CD4-positive, alpha-beta memory T cell (primary cell): ENCODE results near the gene SIRT5. TPM values are rescaled to one million over a fixed set of nuclear protein-coding genes. Genes with fewer than 3 reads are reported as not detected.

ENCODE experiments used
- CTCF ChIA-PET: fragments of 350-600 bp; sonication (Branson Sonifier 250); formaldehyde crosslinking; loops from one replicate; lab custom pipeline; 2021; ENCODE audit warnings: inconsistent platforms; ENCODE audit not compliant: partially characterized antibody; lab: Charles Lee
- POLR2A ChIA-PET: fragments of 350-600 bp; sonication (Branson Sonifier 250); formaldehyde crosslinking; loops from one replicate; lab custom pipeline; 2021; ENCODE audit not compliant: partially characterized antibody; lab: Charles Lee
- DNase-seq, 5 donors: peaks; one replicate each; pipeline versions ENCODE4 v3.0.0 to v3.0.0-alpha.2; 2020 to 2022; ENCODE audit warnings: mixed read lengths in 1 of 5
- H3K27ac ChIP-seq: one replicate; pipeline ENCODE4 v1.7.0; 2013; ENCODE audit warnings: low read depth, low read length
- H3K27me3 ChIP-seq: 2 replicates; pipeline ENCODE4 v1.7.0; 2013; ENCODE audit warnings: mild to moderate bottlenecking, low read length, moderate library complexity; ENCODE audit not compliant: insufficient read depth
- H3K36me3 ChIP-seq: 2 replicates; pipeline ENCODE4 v1.7.0; 2013; ENCODE audit warnings: mild to moderate bottlenecking, low read length, moderate library complexity; ENCODE audit not compliant: insufficient read depth
- H3K4me1 ChIP-seq: 2 replicates; pipeline ENCODE4 v1.7.0; 2013; ENCODE audit warnings: mild to moderate bottlenecking, low read length, moderate library complexity; ENCODE audit not compliant: insufficient read depth
- H3K4me3 ChIP-seq, 2 donors: one replicate each; pipeline ENCODE4 v1.7.0; 2013; ENCODE audit warnings: low read length in 2 of 2, mild to moderate bottlenecking in 1 of 2
- H3K9me3 ChIP-seq, 2 donors: one replicate each; pipeline ENCODE4 v1.7.0; 2013; ENCODE audit warnings: low read length in 2 of 2, control low read depth in 1 of 2; ENCODE audit not compliant: control insufficient read depth in 1 of 2
- H3K27ac Mint-ChIP-seq, 7 donors: one replicate each; pipeline ENCODE4 v1.8.0; 2020 to 2021; ENCODE audit warnings: mixed read lengths in 7 of 7, mild to moderate bottlenecking in 6 of 7, inconsistent platforms in 3 of 7, moderate library complexity in 3 of 7
- H3K27me3 Mint-ChIP-seq, 2 donors: one replicate each; pipeline ENCODE4 v1.8.0; 2020 to 2021; ENCODE audit warnings: mixed read lengths in 2 of 2
- H3K36me3 Mint-ChIP-seq, 2 donors: one replicate each; pipeline ENCODE4 v1.8.0; 2020 to 2021; ENCODE audit warnings: mixed read lengths in 2 of 2, inconsistent platforms in 1 of 2, mild to moderate bottlenecking in 1 of 2
- H3K4me1 Mint-ChIP-seq, 4 donors: one replicate each; pipeline ENCODE4 v1.8.0; 2020 to 2021; ENCODE audit warnings: mixed read lengths in 4 of 4, mild to moderate bottlenecking in 1 of 4
- H3K4me3 Mint-ChIP-seq, 8 donors: one replicate each; pipeline ENCODE4 v1.8.0; 2020 to 2021; ENCODE audit warnings: mixed read lengths in 8 of 8, mild to moderate bottlenecking in 7 of 8, moderate library complexity in 6 of 8, inconsistent platforms in 3 of 8
- H3K9me3 Mint-ChIP-seq, 8 donors: one replicate each; pipeline ENCODE4 v1.8.0; 2020 to 2021; ENCODE audit warnings: mixed read lengths in 8 of 8, mild to moderate bottlenecking in 5 of 8, inconsistent platforms in 3 of 8, moderate library complexity in 1 of 8
- intact Hi-C: fragments of 100-400 bp; cut with micrococcal nuclease; formaldehyde crosslinking; loops from one replicate; pipeline ENCODE4 v1.15.1; 2023
- polyA plus RNA-seq, 2 donors: library from polyadenylated mRNA; unstranded; fragments of 300-500 nt; fragmentation: Illumina TruSeq; gene quantifications; one replicate each; pipeline ENCODE4 v1.2.3, GENCODE V29; 2021
- total RNA-seq, 2 experiments: library from RNA; stranded (reverse); gene quantifications; one replicate each; pipeline ENCODE4 v1.2.3, GENCODE V29; 2021

The SIRT5 gene
- total and polyA plus RNA-seq, 4 experiments from 2014 or later: 13.2 to 20.6 (median 17.9) TPM

DNA sequence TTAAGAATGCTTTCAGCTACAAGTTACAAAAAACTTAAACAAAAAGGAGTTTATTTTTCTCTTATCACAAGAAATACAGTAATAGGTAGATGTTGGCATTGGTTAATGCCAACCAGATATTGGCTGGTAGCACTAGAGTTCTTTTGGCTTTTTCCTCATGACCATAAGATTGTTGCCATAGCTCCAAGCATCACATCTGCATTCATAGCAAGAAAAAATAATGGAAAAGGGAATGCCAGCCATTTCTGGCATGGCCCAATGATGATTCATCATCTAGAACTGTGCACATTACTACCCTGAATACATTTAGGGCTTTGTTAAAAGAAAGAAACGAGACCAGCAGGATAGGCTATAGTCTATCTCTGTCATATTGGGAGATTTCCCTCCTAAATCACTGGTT lies 20.8 kb upstream of the SIRT5 start:
- intact Hi-C loops: no loop called here
- POLR2A ChIA-PET: no interaction called here
- Mint-ChIP-seq H3K36me3 (no peaks in the 10 kb centered on the region), H3K27ac (no peak overlapping the region), H3K4me3 (no peak overlapping the region), H3K27me3 (peaks cover 1 to 3% of the 10 kb centered on the region in 2 donors), H3K9me3 (peaks cover 0 to 2% (median 0%) of the 10 kb centered on the region in 8 donors), H3K4me1 (no peaks in the 10 kb centered on the region)
- Histone ChIP-seq H3K27ac (no peak overlapping the region), H3K9me3 (no peaks in the 10 kb centered on the region), H3K4me1 (no peaks in the 10 kb centered on the region), H3K36me3 (no peaks in the 10 kb centered on the region), H3K4me3 (no peak overlapping the region), H3K27me3 (no peaks in the 10 kb centered on the region)
- DNase-seq: no peak
- CTCF ChIA-PET: interaction anchor here (1.1 kb wide), 1 partner anchor 20 kb away, joined by 4 read pairs; the partner anchor contains the start of gene SIRT5

- H3K27me3 Mint-ChIP-seq: no peaks in the 10 kb centered on the region
- no peaks in the 10 kb centered on the region for H3K36me3 Mint-ChIP-seq
- intact Hi-C loops: no loop called here
- H3K4me3 Mint-ChIP-seq: no peak overlapping the region
- no peaks in the 10 kb centered on the region for H3K4me1 Mint-ChIP-seq
- H3K36me3 ChIP-seq: no peaks in the 10 kb centered on the region
- H3K9me3 ChIP-seq: no peaks in the 10 kb centered on the region
- CTCF ChIA-PET: interaction anchor here (1.4 kb wide), 1 partner anchor 21 kb away, joined by 5 read pairs; no protein-coding TSS in a partner anchor
- H3K4me3 ChIP-seq: no peak overlapping the region
- H3K27ac ChIP-seq: no peak overlapping the region
- no peaks in the 10 kb centered on the region for H3K4me1 ChIP-seq
- no peaks in the 10 kb centered on the region for H3K27me3 ChIP-seq
- POLR2A ChIA-PET: no interaction called here
- DNase-seq: no peak
- peaks cover 0 to 2% (median 0%) of the 10 kb centered on the region in 8 donors for H3K9me3 Mint-ChIP-seq
- H3K27ac Mint-ChIP-seq: no peak overlapping the region
These were observed 19.5 kb upstream of the SIRT5 start for GRCh38 chr6:13554929-13555333.

DNA sequence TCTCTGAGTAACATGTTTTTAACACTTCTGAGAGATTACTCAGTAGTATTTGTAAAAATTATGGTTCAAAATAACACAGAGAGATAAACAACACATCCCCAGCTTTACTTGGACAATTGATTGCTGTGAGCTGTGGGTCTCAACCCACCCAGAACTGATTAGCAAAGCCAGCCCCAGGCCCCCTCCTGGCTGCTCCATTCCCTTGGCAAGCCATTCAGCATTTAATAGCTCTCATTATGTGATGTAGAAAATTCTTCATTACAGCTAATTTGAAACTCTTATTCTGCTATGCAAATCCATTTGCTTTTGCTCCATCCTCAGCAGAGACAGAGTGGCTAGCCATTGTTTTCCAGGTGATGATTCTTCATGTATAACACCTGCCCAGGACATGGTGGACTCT lies 16.6 kb upstream of the SIRT5 start:
- POLR2A ChIA-PET: interaction anchor here (1.1 kb wide), 1 partner anchor 16 kb away, joined by 4 read pairs; the partner anchor contains the start of gene SIRT5
- no peaks in the 10 kb centered on the region for H3K27me3 Mint-ChIP-seq
- H3K36me3 Mint-ChIP-seq: no peaks in the 10 kb centered on the region
- peaks cover 0 to 1% (median 0%) of the 10 kb centered on the region in 8 donors for H3K9me3 Mint-ChIP-seq
- intact Hi-C loops: no loop called here
- Histone ChIP-seq H3K27me3 (no peaks in the 10 kb centered on the region), H3K36me3 (no peaks in the 10 kb centered on the region), H3K9me3 (no peaks in the 10 kb centered on the region), H3K4me1 (no peaks in the 10 kb centered on the region), H3K4me3 (no peak overlapping the region), H3K27ac (no peak overlapping the region)
- DNase-seq: no peak
- no peak overlapping the region for H3K4me3 Mint-ChIP-seq
- H3K27ac Mint-ChIP-seq: no peak overlapping the region
- CTCF ChIA-PET: no interaction called here
- H3K4me1 Mint-ChIP-seq: no peaks in the 10 kb centered on the region

- no peak overlapping the region for H3K27ac ChIP-seq
- no peaks in the 10 kb centered on the region for H3K36me3 ChIP-seq
- H3K9me3 ChIP-seq: no peaks in the 10 kb centered on the region
- Mint-ChIP-seq H3K36me3 (no peaks in the 10 kb centered on the region), H3K4me1 (no peaks in the 10 kb centered on the region), H3K4me3 (no peak overlapping the region), H3K9me3 (no peaks in the 10 kb centered on the region), H3K27ac (no peak overlapping the region), H3K27me3 (no peaks in the 10 kb centered on the region)
- no peaks in the 10 kb centered on the region for H3K27me3 ChIP-seq
- POLR2A ChIA-PET: interaction anchor here (1.1 kb wide), 1 partner anchor 16 kb away, joined by 4 read pairs; the partner anchor contains the start of gene SIRT5
- CTCF ChIA-PET: interaction anchor here (1.1 to 6.3 kb wide), 2 partner anchors 15 to 16 kb away, joined by 3 to 49 read pairs; partner anchors contain the start of gene SIRT5
- DNase-seq: no peak
- H3K4me3 ChIP-seq: no peak overlapping the region
- intact Hi-C loops: no loop called here
- no peaks in the 10 kb centered on the region for H3K4me1 ChIP-seq
These were observed 15.7 kb upstream of the SIRT5 start for GRCh38 chr6:13558718-13559117.

GRCh38 chr6:13559251-13559650 lies 15.2 kb upstream of the SIRT5 start:
- CTCF ChIA-PET: interaction anchor here (1.1 to 6.3 kb wide), 2 partner anchors 14 to 17 kb away, joined by 3 to 49 read pairs; partner anchors contain the start of gene SIRT5
- DNase-seq: no peak
- H3K27me3 Mint-ChIP-seq: no peaks in the 10 kb centered on the region

DNA sequence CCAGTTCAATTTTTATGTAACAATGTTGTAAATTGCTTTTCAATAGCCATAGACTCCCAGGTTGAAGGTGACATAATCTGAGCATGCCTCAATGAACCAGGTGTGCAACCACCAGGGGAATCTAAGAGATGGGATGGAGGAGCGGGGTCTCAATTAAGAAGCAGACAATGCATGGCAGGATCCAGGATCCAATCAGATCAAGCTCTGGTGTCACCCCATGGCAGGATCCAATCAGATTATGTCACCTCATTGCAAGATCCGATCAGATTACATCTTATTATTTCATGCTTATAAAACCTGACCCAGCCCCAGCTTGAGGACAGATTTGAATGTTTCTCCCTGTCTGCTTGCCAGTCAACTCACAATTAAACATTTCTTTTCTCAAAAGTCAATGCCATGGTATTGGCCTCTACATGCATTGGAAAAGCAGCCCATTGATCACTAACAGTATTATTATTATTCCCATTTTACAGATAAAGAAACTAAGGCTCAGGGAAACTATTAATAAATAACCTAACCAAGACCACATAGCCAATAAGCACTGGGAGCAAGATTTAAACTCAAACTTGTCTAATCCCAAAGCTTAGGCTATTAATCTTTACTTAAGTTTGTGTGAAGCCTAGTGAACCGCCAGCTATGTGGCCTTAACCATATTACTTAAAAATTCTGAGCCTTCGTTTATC lies 14.3 kb upstream of the SIRT5 start:
- Mint-ChIP-seq H3K27me3 (no peaks in the 10 kb centered on the region), H3K9me3 (no peaks in the 10 kb centered on the region), H3K36me3 (no peaks in the 10 kb centered on the region), H3K4me1 (no peaks in the 10 kb centered on the region), H3K4me3 (no peak overlapping the region), H3K27ac (no peak overlapping the region)
- Histone ChIP-seq H3K9me3 (no peaks in the 10 kb centered on the region), H3K4me1 (no peaks in the 10 kb centered on the region), H3K27me3 (no peaks in the 10 kb centered on the region), H3K36me3 (no peaks in the 10 kb centered on the region), H3K27ac (no peak overlapping the region), H3K4me3 (no peak overlapping the region)
- ChIA-PET POLR2A (interaction anchor here (0.9 kb wide), 1 partner anchor 38 kb away, joined by 3 read pairs; no protein-coding TSS in a partner anchor), CTCF (interaction anchor here (6.3 kb wide), 1 partner anchor 13 kb away, joined by 49 read pairs; the partner anchor contains the start of gene SIRT5)
- DNase-seq: no peak
- intact Hi-C loops: no loop called here

More at GRCh38 chr6:13559251-13559650, 15.2 kb upstream of the SIRT5 start:
- Mint-ChIP-seq H3K4me3 (no peak overlapping the region), H3K27ac (no peak overlapping the region), H3K36me3 (no peaks in the 10 kb centered on the region), H3K9me3 (no peaks in the 10 kb centered on the region), H3K4me1 (no peaks in the 10 kb centered on the region)
- Histone ChIP-seq H3K9me3 (no peaks in the 10 kb centered on the region), H3K27me3 (no peaks in the 10 kb centered on the region), H3K4me3 (no peak overlapping the region), H3K36me3 (no peaks in the 10 kb centered on the region), H3K4me1 (no peaks in the 10 kb centered on the region), H3K27ac (no peak overlapping the region)
- intact Hi-C loops: no loop called here
- POLR2A ChIA-PET: no interaction called here

GRCh38 chr6:13560651-13561044 lies 13.8 kb upstream of the SIRT5 start:
- H3K36me3 ChIP-seq: no peaks in the 10 kb centered on the region
- no peak for DNase-seq
- CTCF ChIA-PET: interaction anchor here (6.3 kb wide), 1 partner anchor 13 kb away, joined by 49 read pairs; the partner anchor contains the start of gene SIRT5
- no peaks in the 10 kb centered on the region for H3K27me3 Mint-ChIP-seq
- H3K4me1 ChIP-seq: no peaks in the 10 kb centered on the region
- no peaks in the 10 kb centered on the region for H3K9me3 Mint-ChIP-seq
- no peak overlapping the region for H3K27ac Mint-ChIP-seq
- H3K9me3 ChIP-seq: no peaks in the 10 kb centered on the region
- H3K27me3 ChIP-seq: no peaks in the 10 kb centered on the region
- H3K36me3 Mint-ChIP-seq: no peaks in the 10 kb centered on the region
- no peak overlapping the region for H3K4me3 ChIP-seq
- intact Hi-C loops: no loop called here
- H3K4me1 Mint-ChIP-seq: no peaks in the 10 kb centered on the region
- POLR2A ChIA-PET: interaction anchor here (0.9 kb wide), 1 partner anchor 37 kb away, joined by 3 read pairs; no protein-coding TSS in a partner anchor
- no peak overlapping the region for H3K27ac ChIP-seq
- H3K4me3 Mint-ChIP-seq: no peak overlapping the region
